H1 (cell line): ENCODE data around the gene MXD4. TPM values are rescaled to one million over a fixed set of nuclear protein-coding genes. Genes with fewer than 3 reads are reported as not detected.

ENCODE experiments used
- CTCF ChIA-PET: fragments of 300-600 bp; sonication (Branson Sonifier 250); formaldehyde crosslinking; loops from one replicate; lab custom pipeline; 2021; ENCODE audit not compliant: partially characterized antibody; lab: Charles Lee
- POLR2A ChIA-PET: fragments of 300-600 bp; sonication (Branson Sonifier 250); formaldehyde crosslinking; loops from one replicate; lab custom pipeline; 2021; ENCODE audit warnings: inconsistent platforms; ENCODE audit not compliant: partially characterized antibody; lab: Charles Lee
- DNase-seq, 2 experiments: peaks; one replicate each; pipeline versions ENCODE4 v3.0.0 to v3.0.0-alpha.2; 2010 to 2022; ENCODE audit warnings: low spot score in 2 of 2, low read depth in 1 of 2, mixed read lengths in 1 of 2
- FAIRE-seq: peaks from 2 replicates; lab custom pipeline; 2011; peaks lifted over from hg19 to GRCh38; lab: Jason Lieb, UNC
- H2AFZ ChIP-seq: 2 replicates; pipeline ENCODE4 v1.8.1; 2012; ENCODE audit warnings: low read length, inconsistent platforms
- H2AK5ac ChIP-seq: 2 replicates; pipeline ENCODE4 v1.6.1; 2013; ENCODE audit warnings: low read depth, low read length
- H2BK120ac ChIP-seq: replicated peaks from 2 replicates; pipeline ENCODE3; 2013; ENCODE audit warnings: low read depth, low read length, inconsistent platforms
- H2BK12ac ChIP-seq: 2 replicates; pipeline ENCODE4 v1.6.1; 2013; ENCODE audit warnings: low read depth, low read length
- H2BK15ac ChIP-seq: 2 replicates; pipeline ENCODE4 v1.6.1; 2013; ENCODE audit warnings: low read length
- H2BK20ac ChIP-seq: 2 replicates; pipeline ENCODE4 v1.6.1; 2013; ENCODE audit warnings: low read length
- H2BK5ac ChIP-seq: 2 replicates; pipeline ENCODE4 v1.6.1; 2013; ENCODE audit warnings: low read depth, low read length
- H3K14ac ChIP-seq: 2 replicates; pipeline ENCODE4 v1.6.1; 2013; ENCODE audit warnings: inconsistent platforms; ENCODE audit not compliant: insufficient read length
- H3K18ac ChIP-seq: 2 replicates; pipeline ENCODE4 v1.6.1; 2013; ENCODE audit warnings: low read length; ENCODE audit errors: extremely low read depth
- H3K23ac ChIP-seq: 2 replicates; pipeline ENCODE4 v1.6.1; 2013; ENCODE audit warnings: inconsistent platforms; ENCODE audit not compliant: insufficient read length
- H3K23me2 ChIP-seq: 2 replicates; pipeline ENCODE4 v1.6.1; 2013; ENCODE audit warnings: low read depth, low read length
- H3K27ac ChIP-seq: 2 replicates; pipeline ENCODE4 v1.6.1; 2011; ENCODE audit warnings: low read depth, low read length, inconsistent platforms
- H3K27me3 ChIP-seq, 4 experiments: replicated peaks in 1 of 4; 1 replicate in 1 of 4; 2 replicates in 3 of 4; pipeline versions ENCODE4 v1.6.1 to v1.8.1; 2011 to 2013; ENCODE audit warnings: low read length in 3 of 4, mild to moderate bottlenecking in 3 of 4, inconsistent platforms in 2 of 4, mixed read lengths in 2 of 4, moderate library complexity in 1 of 4; ENCODE audit not compliant: control insufficient read depth in 3 of 4, insufficient read depth in 3 of 4; ENCODE audit errors: extremely low read depth in 1 of 4
- H3K36me3 ChIP-seq, 4 experiments: 2 replicates each; pipeline versions ENCODE4 v1.6.1 to v1.8.1; 2011 to 2013; ENCODE audit warnings: mild to moderate bottlenecking in 4 of 4, low read length in 3 of 4, moderate library complexity in 2 of 4, control low read depth in 1 of 4, inconsistent platforms in 1 of 4; ENCODE audit not compliant: insufficient read depth in 4 of 4, control insufficient read depth in 2 of 4
- H3K4ac ChIP-seq: replicated peaks from 2 replicates; pipeline ENCODE3; 2013; ENCODE audit warnings: low read length, low read depth, mixed read lengths, inconsistent platforms; ENCODE audit not compliant: insufficient read length
- H3K4me1 ChIP-seq, 4 experiments: replicated peaks in 1 of 4; 1 replicate in 1 of 4; 2 replicates in 3 of 4; pipeline versions ENCODE4 v1.6.1 to v1.8.1; 2011 to 2013; ENCODE audit warnings: low read length in 3 of 4, inconsistent platforms in 2 of 4, mixed read lengths in 1 of 4; ENCODE audit not compliant: insufficient read depth in 4 of 4, control insufficient read depth in 3 of 4
- H3K4me2 ChIP-seq, 2 experiments: 2 replicates each; pipeline versions ENCODE4 v1.6.1 to v1.8.1; 2011 to 2013; ENCODE audit warnings: low read depth in 2 of 2, low read length in 2 of 2, control low read depth in 1 of 2, inconsistent platforms in 1 of 2, mild to moderate bottlenecking in 1 of 2; ENCODE audit not compliant: insufficient read depth in 1 of 2
- H3K4me3 ChIP-seq, 4 experiments: fragments of 200-600, 300-600 bp in 1 of 4; sonication (generic), shearing (Covaris generic), sonication (Bioruptor Twin) in 1 of 4; 2 replicates each; pipeline versions ENCODE4 v1.5.1 to v1.8.1; 2011 to 2016; ENCODE audit warnings: low read length in 4 of 4, low read depth in 3 of 4, control low read depth in 2 of 4, inconsistent platforms in 2 of 4, mild to moderate bottlenecking in 2 of 4, mixed read lengths in 1 of 4, moderate library complexity in 1 of 4; ENCODE audit not compliant: insufficient read depth in 2 of 4; ENCODE audit errors: extremely low read depth in 1 of 4
- H3K56ac ChIP-seq: replicated peaks from 2 replicates; pipeline ENCODE3; 2013; ENCODE audit warnings: low read depth, mild to moderate bottlenecking, mixed read lengths, low read length, inconsistent platforms; ENCODE audit not compliant: insufficient read length
- H3K79me1 ChIP-seq: 2 replicates; pipeline ENCODE4 v1.6.1; 2013; ENCODE audit warnings: low read depth, low read length, control low read depth
- H3K79me2 ChIP-seq, 2 experiments: 2 replicates each; pipeline versions ENCODE4 v1.6.1 to v1.8.1; 2012 to 2013; ENCODE audit warnings: low read length in 2 of 2, mild to moderate bottlenecking in 2 of 2, inconsistent platforms in 1 of 2; ENCODE audit not compliant: insufficient read depth in 2 of 2, control insufficient read depth in 1 of 2
- H3K9ac ChIP-seq, 4 experiments: replicated peaks in 1 of 4; 1 replicate in 1 of 4; 2 replicates in 3 of 4; pipeline versions ENCODE4 v1.6.1 to v1.8.1; 2011 to 2013; ENCODE audit warnings: low read depth in 3 of 4, low read length in 3 of 4, control low read depth in 2 of 4, mild to moderate bottlenecking in 2 of 4, moderate library complexity in 2 of 4, inconsistent platforms in 1 of 4; ENCODE audit errors: extremely low read depth in 1 of 4
- H3K9me3 ChIP-seq, 2 experiments: 2 replicates each; pipeline versions ENCODE4 v1.6.1 to v1.8.1; 2012 to 2013; ENCODE audit warnings: mild to moderate bottlenecking in 2 of 2, moderate library complexity in 2 of 2, control low read depth in 1 of 2, inconsistent platforms in 1 of 2, low read depth in 1 of 2, low read length in 1 of 2, mixed read lengths in 1 of 2; ENCODE audit not compliant: insufficient read depth in 2 of 2
- H4K20me1 ChIP-seq, 2 experiments: replicated peaks in 1 of 2; 2 replicates each; pipeline versions ENCODE3 to v1.8.1; 2011 to 2013; ENCODE audit warnings: inconsistent platforms in 2 of 2, low read length in 2 of 2, mild to moderate bottlenecking in 1 of 2; ENCODE audit not compliant: insufficient read depth in 2 of 2, control insufficient read depth in 1 of 2
- H4K5ac ChIP-seq: 2 replicates; pipeline ENCODE4 v1.6.1; 2013; ENCODE audit warnings: low read length, low read depth, mixed read lengths, inconsistent platforms; ENCODE audit not compliant: insufficient read length
- H4K8ac ChIP-seq: 2 replicates; pipeline ENCODE4 v1.8.0; 2013; ENCODE audit warnings: mild to moderate bottlenecking, moderate library complexity, low read length, inconsistent platforms; ENCODE audit not compliant: insufficient read depth; ENCODE audit errors: extremely low read depth
- H4K91ac ChIP-seq: replicated peaks from 2 replicates; pipeline ENCODE3; 2013; ENCODE audit warnings: low read length, mixed read lengths, inconsistent platforms; ENCODE audit not compliant: insufficient read length
- HDAC6 ChIP-seq: IDR thresholded peaks from one replicate; pipeline ENCODE4 v1.7.1; 2012; ENCODE audit warnings: low read depth, mild to moderate bottlenecking, inconsistent platforms, low read length, moderate library complexity
- NRF1 ChIP-seq: IDR thresholded peaks from 2 replicates; pipeline ENCODE4 v1.6.1; 2011; ENCODE audit warnings: mild to moderate bottlenecking, low read depth, low read length, improper control_type of control experiment
- RBBP5 ChIP-seq: IDR thresholded peaks from 2 replicates; pipeline ENCODE4 v1.7.1; 2012; ENCODE audit warnings: low read depth, mild to moderate bottlenecking, inconsistent platforms, low read length, moderate library complexity, borderline replicate concordance
- RFX5 ChIP-seq: IDR thresholded peaks from 2 replicates; pipeline ENCODE4 v1.6.1; 2011; ENCODE audit warnings: low read depth, low read length, improper control_type of control experiment, borderline replicate concordance
- TAF7 ChIP-seq: optimal IDR thresholded peaks from 2 replicates; pipeline ENCODE3; 2011; ENCODE audit warnings: low read depth, mild to moderate bottlenecking, inconsistent platforms, low read length, moderate library complexity, borderline replicate concordance
- YY1 ChIP-seq: IDR thresholded peaks from 2 replicates; pipeline ENCODE4 v1.6.1; 2011; ENCODE audit warnings: low read depth, mild to moderate bottlenecking, low read length
- WGBS, 2 experiments: shearing (Covaris generic) in 1 of 2; methylation state at CpG; one replicate each; pipeline versions ENCODE4 v1.1.6 to v1.1.7; 2013 to 2015; ENCODE audit warnings: low lambda C conversion rate in 2 of 2, mixed read lengths in 2 of 2, inconsistent platforms in 1 of 2, low coverage in 1 of 2, missing lambda C conversion rate in 1 of 2; ENCODE audit not compliant: insufficient replicate concordance in 2 of 2, insufficient coverage in 1 of 2, insufficient read length in 1 of 2; ENCODE audit errors: extremely low coverage in 1 of 2, missing lambda C conversion rate in 1 of 2; 5-methylcytosine and 5-hydroxymethylcytosine counted together
- polyA plus RNA-seq, 7 experiments: library from polyadenylated mRNA; depleted of rRNA in 3 of 7; stranded (reverse) in 5 of 7; unstranded in 2 of 7; fragments of >200 nt in 5 of 7; fragments of 200-250 nt in 2 of 7; gene quantifications; 1 replicate in 5 of 7; 2 replicates in 1 of 7; 4 replicates in 1 of 7; pipeline versions ENCODE4 v1.2.1 to v1.2.3, GENCODE V29; 2011 to 2013; ENCODE audit warnings: missing spikeins in 2 of 7, mixed read lengths in 2 of 7
- total RNA-seq: library from RNA; stranded (reverse); fragmentation: NEBNext Ultra II Directional; extraction: Animal tissue kit (Norgen Biotek cat#: 25700); gene quantifications from 2 replicates; pipeline ENCODE4 v1.2.1, GENCODE V29; 2021

Gene MXD4
- total and polyA plus RNA-seq, 2 of the 8 experiments (the other 6 are each of a cell fraction or from before 2014, with no cell fraction given), result 18.0 to 20.8 TPM

- Histone ChIP-seq H3K23ac (no peak overlapping the region), H2BK120ac (no peak overlapping the region), H4K8ac (no peak overlapping the region), H4K20me1 (peaks cover 0 to 1% of the 10 kb centered on the region in 2 experiments), H3K36me3 (no peaks in the 10 kb centered on the region), H3K18ac (no peak overlapping the region), H2BK20ac (no peak overlapping the region), H2AFZ (no peak overlapping the region), H3K79me2 (no peaks in the 10 kb centered on the region), H3K14ac (no peak overlapping the region), H4K5ac (no peak overlapping the region), H3K4ac (no peak overlapping the region), H3K9ac (no peak overlapping the region), H3K4me2 (no peak overlapping the region), H3K9me3 (no peaks in the 10 kb centered on the region), H3K23me2 (no peaks in the 10 kb centered on the region), H2BK5ac (no peak overlapping the region), H3K27me3 (no peaks in the 10 kb centered on the region), H3K27ac (no peak overlapping the region), H4K91ac (no peak overlapping the region), H2BK15ac (no peak overlapping the region), H3K79me1 (no peaks in the 10 kb centered on the region), H3K4me1 (peaks cover 6 to 29% (median 15%) of the 10 kb centered on the region in 4 experiments; a peak in 6 of 7 replicates), H2BK12ac (no peak overlapping the region), H3K4me3 (no peak overlapping the region), H3K56ac (no peak overlapping the region), H2AK5ac (no peak overlapping the region)
- DNase-seq (no peak), FAIRE-seq (no peak)
- ChIA-PET CTCF (interaction anchor here (1.0 to 1.9 kb wide), 6 partner anchors 32 to 244 kb away, joined by 3 to 5 read pairs (median 4); no protein-coding TSS in a partner anchor), POLR2A (no interaction called here)
- 94% methylated on average over 3 of the region's 3 CpGs; no CpG with 5 or more reads in 1 of the 2 experiments for WGBS, 2 experiments
- TF ChIP-seq RBBP5 (no peak), HDAC6 (no peak), NRF1 (no peak), TAF7 (no peak), YY1 (no peak), RFX5 (no peak)
These were observed 44.2 kb downstream of the MXD4 start for GRCh38 chr4:2217726-2218125.
